Vagina (tissue), 2 donors: ENCODE results near the gene HDAC10.

Experiments
- CTCF ChIP-seq, 3 experiments: fragments of 450-650 bp in 2 of 3; fragments of 200-600 bp in 1 of 3; sonication (generic) in 1 of 3; IDR thresholded peaks; one replicate each; pipeline ENCODE4 v1.5.1; 2017 to 2019; ENCODE audit warnings: antibody characterized with exemption in 3 of 3, mild to moderate bottlenecking in 2 of 3, moderate library complexity in 2 of 3
- POLR2A ChIP-seq, 2 donors: fragments of 450-650 bp; IDR thresholded peaks; one replicate each; pipeline ENCODE4 v1.6.1; 2017; ENCODE audit warnings: antibody characterized with exemption in 2 of 2, mild to moderate bottlenecking in 2 of 2, moderate library complexity in 2 of 2

- TF ChIP-seq CTCF (IDR thresholded peaks at IDR 0.05) (no peak), POLR2A (IDR thresholded peaks at IDR 0.05) (no peak)
These were observed 15.9 kb upstream of the HDAC10 start for GRCh38 chr22:50266994-50267393.
